ENCODE measurements around the gene TNNC2. TPM values are rescaled to one million over a fixed set of nuclear protein-coding genes. Genes with fewer than 3 reads are reported as not detected.

Gene TNNC2
- total and polyA plus RNA-seq, 2 of the 13 experiments (the other 11 are each of a cell fraction or from before 2014, with no cell fraction given): 1.8 to 4.7 TPM

- peak; percentile 99 for TF ChIP-seq IKZF5 (CRISPR knock-in tag; IDR thresholded peaks at IDR 0.05)
- no peak for TF ChIP-seq PHB2 (IDR thresholded peaks at IDR 0.05; ENCODE audit: partially characterized antibody)
- TF ChIP-seq THAP11 (CRISPR knock-in tag; IDR thresholded peaks at IDR 0.05): peak; percentile 93
- TF ChIP-seq RORA (CRISPR knock-in tag; IDR thresholded peaks at IDR 0.05): no peak
- TF ChIP-seq ZNF776 (CRISPR knock-in tag; IDR thresholded peaks at IDR 0.05): peak; percentile 70; the same call in 1 of the 2 replicates
- TF ChIP-seq NFYB (CRISPR knock-in tag; IDR thresholded peaks at IDR 0.05): peak; percentile 100
- TF ChIP-seq HMGA1 (CRISPR knock-in tag; conservative IDR thresholded peaks at IDR 0.05): no peak
- no peak for TF ChIP-seq SRSF9 (IDR thresholded peaks at IDR 0.05; ENCODE audit: borderline replicate concordance, insufficient read depth, low read depth, low read length, poor library complexity, severe bottlenecking)
- peak; percentile 91 for TF ChIP-seq ZNF558 (CRISPR knock-in tag; IDR thresholded peaks at IDR 0.05; ENCODE audit: borderline replicate concordance)
- no peak; the same call in 1 of the 2 replicates for TF ChIP-seq ZNF414 (CRISPR knock-in tag; IDR thresholded peaks at IDR 0.05)
- peak; percentile 49; the same call in 1 of the 2 replicates for TF ChIP-seq NFKB2 (CRISPR knock-in tag; IDR thresholded peaks at IDR 0.05; ENCODE audit: borderline replicate concordance)
- no peak for TF ChIP-seq PRMT3 (CRISPR knock-in tag; IDR thresholded peaks at IDR 0.05; ENCODE audit: borderline replicate concordance, low read depth)
- TF ChIP-seq NFIC (IDR thresholded peaks at IDR 0.05; ENCODE audit: low read length): peak; percentile 37; the same call in 1 of the 2 replicates
- TF ChIP-seq POLR2AphosphoS5 (IDR thresholded peaks at IDR 0.05; ENCODE audit: low read depth, low read length): peak; percentile 99
- peak; percentile 42 for TF ChIP-seq HMGXB3 (CRISPR knock-in tag; IDR thresholded peaks at IDR 0.05; ENCODE audit: borderline replicate concordance)
- no peak for TF ChIP-seq CEBPB (IDR thresholded peaks at IDR 0.05; ENCODE audit: borderline replicate concordance, low read depth, low read length)
- TF ChIP-seq ZNF431 (CRISPR knock-in tag; IDR thresholded peaks at IDR 0.05; ENCODE audit: borderline replicate concordance, low read depth): peak; percentile 17; the same call in 1 of the 2 replicates
- TF ChIP-seq KMT2A (CRISPR knock-in tag; IDR thresholded peaks at IDR 0.05): peak; percentile 86
- TF ChIP-seq ADNP (CRISPR knock-in tag; IDR thresholded peaks at IDR 0.05): no peak
- peak; percentile 89; the same call in 1 of the 2 replicates for TF ChIP-seq ZNF740 (CRISPR knock-in tag; IDR thresholded peaks at IDR 0.05)
- peak; percentile 87 for TF ChIP-seq GLI4 (CRISPR knock-in tag; IDR thresholded peaks at IDR 0.05; ENCODE audit: borderline replicate concordance)
- peak; percentile 58 for TF ChIP-seq PPARG (CRISPR knock-in tag; conservative IDR thresholded peaks at IDR 0.05)
- TF ChIP-seq KMT2B (CRISPR knock-in tag; IDR thresholded peaks at IDR 0.05): peak; percentile 88
- TF ChIP-seq JUND (CRISPR knock-in tag; IDR thresholded peaks at IDR 0.05): no peak; the same call in 1 of the 2 replicates
These were observed 30.2 kb upstream of the TNNC2 start, which contains the start of the genes ACOT8 and ZSWIM3 (continued) for GRCh38 chr20:45857114-45857881.
